Effector CD4-positive, alpha-beta T cell (primary cell): ENCODE measurements around the gene SLC37A3.
"Not testable (repeated sequence)": the region's sequence is repeated elsewhere in the genome, so short reads cannot be mapped to it uniquely, and the experiment has no call there.

ENCODE experiments used
- DNase-seq: peaks from one replicate; pipeline ENCODE4 v3.0.0-alpha.2; 2020
- total RNA-seq: gene quantifications from one replicate; lab custom pipeline; 2026; lab: John Stamatoyannopoulos, UW

SLC37A3 gene, protein sequence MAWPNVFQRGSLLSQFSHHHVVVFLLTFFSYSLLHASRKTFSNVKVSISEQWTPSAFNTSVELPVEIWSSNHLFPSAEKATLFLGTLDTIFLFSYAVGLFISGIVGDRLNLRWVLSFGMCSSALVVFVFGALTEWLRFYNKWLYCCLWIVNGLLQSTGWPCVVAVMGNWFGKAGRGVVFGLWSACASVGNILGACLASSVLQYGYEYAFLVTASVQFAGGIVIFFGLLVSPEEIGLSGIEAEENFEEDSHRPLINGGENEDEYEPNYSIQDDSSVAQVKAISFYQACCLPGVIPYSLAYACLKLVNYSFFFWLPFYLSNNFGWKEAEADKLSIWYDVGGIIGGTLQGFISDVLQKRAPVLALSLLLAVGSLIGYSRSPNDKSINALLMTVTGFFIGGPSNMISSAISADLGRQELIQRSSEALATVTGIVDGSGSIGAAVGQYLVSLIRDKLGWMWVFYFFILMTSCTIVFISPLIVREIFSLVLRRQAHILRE
- 36.2 reads per million, percentile 61 among the genes with 10 or more reads in this experiment for total RNA-seq

- DNase-seq: peak; percentile 85
Observed at GRCh38 chr7:140397784-140398750, at the start of gene SLC37A3. Gene SLC37A3, minus strand, starts transcription at chr7:140398530. Its CDS starts 16,004 bp downstream, at chr7:140382526.

DNA sequence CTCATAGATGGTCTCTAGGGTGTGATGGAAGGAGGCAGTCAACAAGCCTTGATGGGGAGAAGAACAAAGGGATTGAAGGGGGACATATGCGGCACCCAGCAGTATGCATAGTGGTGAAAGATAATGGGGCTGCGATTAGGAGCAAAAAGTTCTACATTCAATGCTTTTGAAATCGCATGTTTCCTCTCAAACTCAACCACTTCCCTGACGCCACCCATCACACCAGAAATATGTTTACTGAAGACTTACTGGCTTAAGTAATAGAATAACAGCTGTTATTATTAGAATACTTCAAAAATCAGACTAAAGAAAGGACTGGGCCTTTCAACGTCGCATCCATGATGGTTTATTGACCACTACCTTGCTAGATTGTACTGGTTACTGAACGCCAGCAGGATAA lies 49.5 kb upstream of the SLC37A3 start:
- DNase-seq: no peak

- DNase-seq: no peak
Observed at GRCh38 chr7:140446467-140446866, 48.1 kb upstream of the SLC37A3 start.

DNA sequence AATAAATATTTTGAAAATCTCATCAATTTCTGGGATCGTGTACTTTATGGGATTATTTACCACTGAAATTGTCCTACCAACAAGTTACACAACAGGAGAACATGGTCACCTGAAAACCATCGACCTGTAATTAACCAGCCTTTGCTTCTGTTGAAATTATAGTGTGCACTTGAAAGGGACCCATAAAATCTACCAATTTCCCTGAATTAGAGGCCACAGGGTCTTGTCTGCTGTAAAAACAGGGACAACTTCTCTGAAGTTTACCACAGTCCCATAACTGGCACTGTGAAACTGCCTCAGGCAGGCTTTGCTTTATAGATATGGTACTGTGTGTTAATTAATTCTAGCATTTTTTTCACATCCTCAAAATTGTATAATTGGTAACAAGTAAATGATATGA lies 43.2 kb upstream of the SLC37A3 start:
- no peak for DNase-seq

DNA sequence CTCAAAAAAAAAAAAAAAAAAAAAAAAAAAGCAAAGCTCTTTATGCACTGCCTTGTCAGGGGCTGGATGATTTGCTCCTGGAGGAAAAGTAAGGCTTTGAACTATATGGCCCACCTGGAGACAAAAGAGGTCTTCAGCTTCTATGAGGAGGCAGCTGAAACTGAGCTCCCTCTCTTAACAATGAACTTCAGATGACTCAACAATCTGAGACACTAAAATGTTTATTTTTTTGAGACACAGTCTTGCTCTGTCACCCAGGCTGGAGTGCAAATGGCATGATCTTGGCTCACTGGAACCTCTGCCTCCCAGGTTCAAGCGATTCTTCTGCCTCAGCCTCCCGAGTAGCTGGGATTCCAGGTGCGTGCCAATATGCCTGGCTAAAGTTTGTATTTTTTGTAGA lies 42.3 kb upstream of the SLC37A3 start:
- no peak for DNase-seq

- no peak for DNase-seq
Observed at GRCh38 chr7:140439359-140439758, 41.0 kb upstream of the SLC37A3 start.

GRCh38 chr7:140435252-140435895 lies 37.0 kb upstream of the SLC37A3 start:
- DNase-seq: no peak

DNA sequence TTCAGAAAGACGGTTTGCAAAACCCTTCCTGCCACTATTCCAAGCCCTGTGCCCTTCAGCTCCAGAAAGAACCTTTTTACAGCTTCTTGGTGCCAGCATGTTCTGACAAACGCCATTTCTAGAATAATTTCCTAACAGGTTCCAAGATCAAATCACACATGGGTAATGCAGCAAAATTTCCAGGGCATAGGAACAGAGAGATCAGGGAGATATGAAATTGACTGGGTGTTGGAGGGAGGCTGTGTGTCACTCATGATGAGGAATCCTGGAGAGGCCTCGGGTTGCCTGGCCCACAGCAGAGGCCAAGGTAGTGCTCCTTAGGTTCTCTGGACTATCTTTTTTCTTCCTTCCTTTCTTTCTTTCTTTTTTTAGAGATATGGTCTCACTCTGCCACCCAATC lies 35.1 kb upstream of the SLC37A3 start:
- DNase-seq: no peak

DNA sequence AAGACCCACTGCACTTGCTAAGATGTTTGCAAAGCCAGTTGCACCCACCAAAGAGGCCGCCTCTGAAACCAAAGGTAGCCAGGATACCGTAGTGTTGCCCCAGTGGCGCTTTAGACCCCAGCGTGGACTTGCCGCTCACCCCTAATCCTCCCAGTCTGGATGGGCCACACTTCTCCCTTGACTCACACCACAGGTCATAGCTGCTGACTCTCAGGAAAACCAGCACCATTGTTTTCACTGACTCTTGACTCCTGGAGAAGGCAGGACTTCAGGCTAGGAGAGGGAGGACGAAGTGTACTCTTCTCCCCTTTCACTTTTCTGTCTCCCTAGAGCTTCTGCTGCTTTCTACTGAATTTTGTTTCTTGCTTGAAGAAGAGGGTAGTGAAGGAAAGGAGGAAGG lies 27.8 kb upstream of the SLC37A3 start:
- no peak for DNase-seq

DNA sequence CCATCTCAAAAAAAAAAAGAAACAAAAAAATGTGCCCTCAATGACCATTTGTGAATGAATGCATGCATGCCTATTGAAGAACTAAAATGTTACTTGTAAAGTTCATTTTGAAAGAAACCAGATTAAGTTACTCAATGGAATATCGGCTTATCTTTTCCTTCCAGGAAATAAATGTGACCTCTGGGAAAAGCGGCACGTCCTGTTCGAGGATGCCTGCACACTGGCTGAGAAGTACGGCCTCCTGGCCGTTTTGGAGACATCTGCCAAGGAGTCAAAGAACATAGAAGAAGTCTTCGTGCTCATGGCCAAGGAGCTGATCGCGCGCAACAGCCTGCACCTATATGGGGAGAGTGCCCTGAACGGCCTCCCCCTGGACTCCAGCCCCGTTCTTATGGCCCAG lies 27.4 kb upstream of the SLC37A3 start:
- no peak for DNase-seq

DNA sequence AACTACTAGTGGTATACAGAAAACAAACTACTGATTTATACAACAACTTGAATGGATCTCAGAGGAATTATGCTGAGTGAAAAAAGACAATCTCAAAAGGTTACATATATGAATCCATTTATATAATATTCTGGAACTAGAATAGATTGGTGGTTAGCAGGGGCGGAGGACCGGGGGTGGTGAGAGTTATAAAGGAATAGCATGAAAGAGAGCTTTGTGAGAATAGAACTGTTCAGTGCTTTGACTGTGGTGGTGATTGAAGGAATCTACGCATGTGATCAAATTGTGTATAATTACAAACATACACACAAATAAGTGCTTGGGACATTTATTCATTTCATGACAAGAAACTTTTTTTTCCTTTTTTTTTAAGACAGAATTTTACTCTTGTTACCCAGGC lies 25.2 kb upstream of the SLC37A3 start:
- DNase-seq: no peak

DNA sequence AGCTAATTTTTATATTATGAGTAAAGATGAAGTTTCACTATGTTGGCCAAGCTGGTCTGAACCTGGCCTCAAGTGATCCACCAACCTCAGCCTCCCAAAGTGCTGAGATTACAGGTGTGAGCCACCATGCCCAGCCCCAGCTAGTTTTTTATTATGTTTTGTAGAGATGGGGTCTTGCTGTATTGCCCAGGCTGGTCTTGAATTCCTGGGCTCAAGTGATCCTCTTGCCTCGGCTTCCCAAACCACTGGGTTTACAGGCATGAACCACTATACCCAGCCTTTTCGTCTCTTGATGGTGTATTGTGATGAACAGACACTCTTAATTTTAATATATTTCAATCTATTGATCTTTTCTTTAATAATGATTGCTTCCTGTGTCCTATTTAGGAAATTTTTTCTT lies 23.2 kb upstream of the SLC37A3 start:
- no peak for DNase-seq

DNA sequence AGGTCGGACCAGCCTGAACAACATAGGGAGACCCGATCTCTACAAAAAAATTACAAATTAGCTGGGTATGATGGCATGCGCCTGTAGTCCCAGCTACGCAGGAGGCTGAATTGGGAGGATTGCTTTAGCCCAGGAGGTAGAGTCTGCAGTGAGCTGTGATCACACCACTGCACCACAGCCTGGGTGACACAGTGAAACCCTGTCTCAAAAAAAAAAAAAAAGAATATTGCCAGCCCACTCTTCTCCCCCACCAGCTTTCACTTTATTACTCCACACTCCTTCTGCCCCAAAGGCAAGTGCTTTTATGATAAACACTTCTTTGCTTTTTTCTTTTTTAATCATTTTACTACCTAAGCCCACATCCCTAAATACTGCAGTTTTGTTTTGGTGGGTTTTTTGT lies 20.3 kb upstream of the SLC37A3 start:
- no peak for DNase-seq

DNA sequence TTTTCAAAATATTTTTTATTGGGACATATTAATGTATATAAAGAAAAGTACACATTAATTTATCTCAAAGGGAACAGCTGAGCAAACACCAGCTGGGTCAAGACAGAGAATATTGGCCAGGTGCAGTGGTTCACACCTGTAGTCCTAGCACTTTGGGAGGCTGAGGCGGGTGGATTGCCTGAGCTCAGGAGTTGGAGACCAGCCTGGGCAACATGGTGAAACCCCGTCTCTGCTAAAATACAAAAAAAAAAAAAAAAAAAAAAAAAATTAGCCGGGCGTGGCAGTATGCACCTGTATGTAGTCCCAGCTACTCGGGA lies 19.8 kb upstream of the SLC37A3 start:
- not testable (repeated sequence) for DNase-seq

GRCh38 chr7:140417456-140418155 lies 19.3 kb upstream of the SLC37A3 start:
- DNase-seq: no peak

- DNase-seq: no peak
Observed at GRCh38 chr7:140416560-140416959, 18.2 kb upstream of the SLC37A3 start.

DNA sequence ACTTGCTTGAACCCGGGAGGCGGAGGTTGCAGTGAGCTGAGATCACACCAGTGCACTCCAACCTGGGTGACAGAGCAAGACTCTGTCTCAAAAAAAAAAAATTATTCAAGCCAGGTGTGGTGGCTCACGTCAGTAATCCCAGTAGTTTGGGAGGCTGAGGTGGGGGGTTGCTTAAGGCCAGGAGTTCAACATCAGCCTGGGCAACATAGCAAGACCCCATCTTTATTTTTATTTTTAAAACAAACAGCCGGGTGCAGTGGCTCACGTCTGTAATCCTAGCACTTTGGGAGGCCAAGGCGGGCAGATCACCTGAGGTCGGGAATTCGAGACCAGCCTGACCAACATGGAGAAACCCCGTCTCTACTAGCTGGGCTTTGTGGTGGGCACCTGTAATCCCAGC lies 17.5 kb upstream of the SLC37A3 start:
- not testable (repeated sequence) for DNase-seq

- DNase-seq: no peak
Observed at GRCh38 chr7:140415361-140415760, 17.0 kb upstream of the SLC37A3 start.

- no peak for DNase-seq
Observed at GRCh38 chr7:140404565-140405065, 6.3 kb upstream of the SLC37A3 start.

- peak; percentile 26 for DNase-seq
Observed at GRCh38 chr7:140403878-140404564, 5.7 kb upstream of the SLC37A3 start, which contains the start of gene RAB19. Gene RAB19, plus strand, starts transcription at chr7:140404058. Its CDS starts 3,589 bp downstream, at chr7:140407647.

GRCh38 chr7:140402178-140402835 lies 4.0 kb upstream of the SLC37A3 start:
- DNase-seq: no peak
